A549 treated with DMSO at 1 μM for 4 hours (cell line): ENCODE results near the gene PGAM5. TPM values are rescaled to one million over a fixed set of nuclear protein-coding genes. Genes with fewer than 3 reads are reported as not detected.

ENCODE experiments used
- total RNA-seq: library from RNA; stranded (reverse); fragments of 200-300 nt; extraction: Qiagen RNA extraction; gene quantifications from 5 replicates; pipeline ENCODE4 v1.2.3, GENCODE V29; 2022; ENCODE audit warnings: low read depth

PGAM5 gene
- 49.1 to 63.1 TPM (median 61.6 TPM) in 5 replicates for total RNA-seq

GRCh38 chr12:132710405-132711079, at the start of gene PGAM5:
Gene PGAM5, plus strand, starts transcription at chr12:132710842. Its CDS starts 35 bp downstream, at chr12:132710877.

GRCh38 chr12:132687211-132688164, 23.2 kb upstream of the PGAM5 start, which contains the start of the genes POLE and PXMP2:
Gene POLE, minus strand, starts transcription at chr12:132687342. Its CDS starts 27 bp downstream, at chr12:132687315.
Gene PXMP2, plus strand, starts transcription at chr12:132687587. Its CDS starts 84 bp downstream, at chr12:132687671.

GRCh38 chr12:132761032-132761920, 50.6 kb downstream of the PGAM5 start, which contains the start of gene ANKLE2:
Gene ANKLE2, minus strand, starts transcription at chr12:132761832. Its CDS starts 34 bp downstream, at chr12:132761798.

Other genes with a start within 250 kb of the PGAM5 start
- gene FBRSL1, start 220.7 kb upstream of the PGAM5 start, total RNA-seq = 50.9 to 84.7 TPM (median 73.0 TPM) in 5 replicates
- not detected in 5 replicates for gene LRCOL1, start 100.3 kb upstream of the PGAM5 start, total RNA-seq
- gene P2RX2, start 92.1 kb upstream of the PGAM5 start, total RNA-seq = not detected in 5 replicates
- gene POLE, start 23.5 kb upstream of the PGAM5 start, total RNA-seq = 42.9 to 49.3 TPM (median 45.1 TPM) in 5 replicates
- gene PXMP2, start 23.3 kb upstream of the PGAM5 start, total RNA-seq = 22.5 to 30.1 TPM (median 28.6 TPM) in 5 replicates
- 79.2 to 96.7 TPM (median 84.8 TPM) in 5 replicates for gene ANKLE2, start 51.0 kb downstream of the PGAM5 start, total RNA-seq
- 20.1 to 29.0 TPM (median 24.2 TPM) in 5 replicates for gene GOLGA3, start 118.0 kb downstream of the PGAM5 start, total RNA-seq
- gene CHFR, start 176.8 kb downstream of the PGAM5 start, total RNA-seq = 18.7 to 23.6 TPM (median 22.3 TPM) in 5 replicates
- 3.4 to 5.0 TPM (median 3.9 TPM) in 5 replicates for gene ZNF605, start 245.5 kb downstream of the PGAM5 start, total RNA-seq